ENCODE data around the gene RNPEPL1.

RNPEPL1 gene

DNA sequence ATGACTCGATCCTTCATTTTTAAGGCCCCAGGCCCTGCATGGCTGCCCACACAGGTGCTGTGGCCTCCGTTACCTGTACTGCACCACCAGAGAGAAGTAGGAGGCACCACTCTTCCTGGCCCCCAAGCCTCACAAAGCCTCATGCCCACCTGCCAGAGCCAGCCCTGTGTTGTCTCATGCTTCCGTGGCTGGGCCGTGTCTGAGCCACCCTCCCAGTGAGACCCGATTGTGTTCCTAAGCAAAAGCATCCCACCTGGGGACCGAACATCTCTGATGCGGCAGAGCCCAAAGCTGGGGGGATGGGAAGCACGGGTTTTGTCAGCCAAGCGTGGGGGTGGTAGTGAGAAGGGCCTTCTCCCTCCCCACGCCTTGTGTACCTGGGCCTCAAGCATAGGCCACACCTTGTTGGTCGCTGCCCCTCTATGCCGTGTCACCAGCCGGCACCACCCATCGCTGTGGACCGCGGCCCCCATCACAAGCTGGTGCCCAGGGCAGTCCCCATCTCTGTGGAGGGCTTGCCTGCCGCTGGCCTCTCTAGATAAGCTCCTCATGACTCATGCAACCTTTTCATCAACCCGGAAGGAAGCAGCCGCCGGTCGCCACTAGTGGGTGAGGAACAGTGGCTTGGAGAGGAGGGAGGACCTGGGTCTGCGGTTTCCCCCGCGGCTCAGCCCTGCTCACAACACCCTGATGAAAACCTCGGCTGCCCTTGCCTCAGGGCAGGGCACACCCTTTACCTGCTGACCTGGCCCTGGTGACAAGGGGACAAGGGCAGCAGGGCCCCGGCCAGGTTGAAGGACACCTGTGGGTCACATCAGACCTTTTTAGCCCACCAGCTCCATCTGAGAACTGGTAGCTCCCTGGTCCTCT, 2.7 kb upstream of the RNPEPL1 start:
- peak; percentile 49 for DNase-seq

DNA sequence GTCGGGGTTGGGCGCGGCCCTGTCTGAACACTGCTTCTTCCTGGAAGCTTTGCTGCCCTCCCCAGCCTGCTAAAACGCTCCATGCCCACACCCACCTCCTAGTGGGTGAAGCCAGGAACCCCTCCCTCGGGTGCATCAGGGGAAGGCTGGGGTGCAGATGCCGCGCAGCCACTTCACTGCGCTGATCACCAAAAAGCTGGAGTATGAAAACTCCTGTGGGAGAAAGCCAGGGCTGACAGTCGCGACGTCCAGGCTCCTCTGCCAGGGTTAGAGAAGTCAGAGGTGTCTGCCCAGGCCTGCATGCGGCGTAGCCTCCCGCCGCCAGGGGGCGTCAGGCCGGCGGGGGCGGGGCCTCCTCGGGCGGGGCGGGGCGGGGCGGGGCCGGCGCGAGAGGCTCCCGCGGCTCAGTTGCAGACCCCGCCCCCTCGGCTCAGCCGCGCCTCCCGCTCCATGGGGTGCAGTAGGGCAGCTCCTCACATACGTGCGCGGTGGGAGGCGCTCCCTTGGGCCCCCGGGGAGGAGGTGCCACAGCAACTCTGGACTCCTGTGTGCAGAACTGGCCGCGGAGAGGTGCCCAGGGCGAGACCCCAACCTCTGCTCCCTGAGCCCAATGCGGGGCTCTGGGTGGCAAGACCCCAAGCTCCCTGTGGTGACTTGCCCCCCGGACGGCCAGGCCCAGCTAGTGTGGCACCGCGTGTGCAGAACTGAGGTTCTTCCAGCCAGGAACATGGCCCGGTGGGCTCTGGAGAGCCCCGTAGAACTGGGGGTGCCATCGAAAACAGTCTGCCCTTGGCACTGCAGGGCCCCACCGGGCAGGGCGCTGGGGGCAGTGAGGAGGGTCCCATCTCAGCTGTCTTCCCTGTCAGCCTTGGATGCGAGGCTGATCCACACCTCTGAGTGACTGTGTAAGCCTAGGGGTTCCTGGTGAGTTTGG, 1.8 kb upstream of the RNPEPL1 start:
- peak; percentile 73 for DNase-seq

DNA sequence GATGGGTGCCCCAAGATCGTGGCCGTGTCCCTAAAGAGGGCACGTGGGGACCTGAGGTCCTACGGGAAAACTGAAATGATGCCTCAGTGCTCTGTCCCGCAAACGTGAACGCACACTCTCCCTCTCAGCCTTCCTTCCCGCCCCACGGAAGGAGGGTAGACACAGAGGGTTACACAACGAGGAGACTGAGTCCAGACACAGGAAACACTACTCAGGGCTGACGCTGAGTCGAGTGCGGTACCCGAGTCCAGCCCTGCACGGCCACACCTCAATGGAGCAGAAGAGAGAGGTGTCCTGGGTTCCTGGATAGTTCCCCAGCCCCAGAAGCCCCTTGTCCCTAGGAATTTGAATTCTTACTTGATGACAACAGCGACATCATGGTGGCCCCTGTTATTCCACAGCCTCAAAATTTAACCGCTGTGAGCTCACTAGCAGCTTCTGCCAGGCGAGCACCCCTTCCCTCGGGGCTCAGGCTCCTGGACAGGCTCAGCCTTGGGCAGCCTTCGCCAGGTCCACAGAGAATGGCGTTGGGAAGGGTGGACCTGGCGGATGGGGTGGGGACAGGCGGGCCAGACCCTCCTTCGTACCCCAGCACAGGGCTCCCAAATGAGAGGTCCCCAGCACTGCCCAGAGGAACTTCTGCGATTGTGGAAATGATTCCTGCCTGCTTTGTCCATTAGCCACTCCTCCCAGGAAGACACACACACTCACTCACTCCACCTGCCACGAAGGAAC, 980 bp upstream of the RNPEPL1 start:
- DNase-seq = no peak

DNA sequence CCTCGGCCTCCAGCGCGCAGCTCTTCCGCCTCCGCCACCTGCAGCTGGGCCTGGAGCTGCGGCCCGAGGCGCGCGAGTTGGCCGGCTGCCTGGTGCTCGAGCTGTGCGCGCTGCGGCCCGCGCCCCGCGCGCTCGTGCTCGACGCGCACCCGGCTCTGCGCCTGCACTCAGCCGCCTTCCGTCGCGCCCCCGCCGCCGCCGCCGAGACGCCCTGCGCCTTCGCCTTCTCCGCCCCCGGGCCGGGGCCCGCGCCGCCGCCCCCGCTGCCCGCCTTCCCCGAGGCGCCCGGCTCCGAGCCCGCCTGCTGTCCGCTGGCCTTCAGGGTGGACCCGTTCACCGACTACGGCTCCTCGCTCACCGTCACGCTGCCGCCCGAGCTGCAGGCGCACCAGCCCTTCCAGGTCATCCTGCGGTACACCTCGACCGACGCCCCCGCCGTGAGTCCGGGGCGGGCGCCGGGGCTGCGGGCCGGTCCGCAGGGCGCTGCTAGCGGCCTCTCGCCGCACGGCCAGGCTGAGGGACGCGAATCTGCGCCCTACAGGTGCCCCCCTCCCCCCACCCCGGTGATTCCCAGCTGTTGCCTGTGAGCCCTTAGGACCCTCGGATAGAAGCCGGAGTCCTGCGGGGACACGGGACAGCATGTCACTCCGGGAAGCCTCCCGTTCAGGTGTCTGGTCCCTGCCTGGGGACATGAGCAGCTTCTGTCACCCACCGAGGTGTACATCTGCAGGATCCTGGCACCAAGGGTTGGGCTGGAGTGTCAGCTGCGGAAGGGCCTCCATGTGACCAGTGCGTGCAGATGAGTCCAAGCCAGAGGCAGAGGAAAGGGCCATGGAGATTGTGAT, 616 bp downstream of the RNPEPL1 start:
- no peak for DNase-seq

DNA sequence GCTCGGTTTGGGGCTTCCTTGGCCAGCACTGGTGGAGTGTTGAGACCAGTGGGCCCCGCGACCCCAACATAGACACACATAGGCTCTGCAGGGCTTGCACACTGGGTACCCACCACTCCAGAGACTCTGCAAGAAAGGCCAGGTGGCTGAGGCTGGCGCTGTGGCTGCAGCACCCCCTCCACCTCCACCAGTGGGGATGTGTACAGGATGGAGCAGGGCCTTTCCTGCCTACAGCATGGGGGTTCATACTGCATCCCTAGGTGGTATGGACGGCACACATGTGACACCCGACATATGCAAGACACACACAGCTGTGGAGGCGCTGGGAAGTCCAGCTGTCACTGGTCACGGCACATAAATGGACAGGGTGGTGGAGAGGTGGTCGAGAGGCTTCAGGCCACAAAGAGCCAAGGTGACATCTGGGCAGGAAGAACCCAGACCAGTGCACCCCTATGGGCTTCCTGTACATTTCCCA, 1.3 kb downstream of the RNPEPL1 start:
- DNase-seq = no peak

DNA sequence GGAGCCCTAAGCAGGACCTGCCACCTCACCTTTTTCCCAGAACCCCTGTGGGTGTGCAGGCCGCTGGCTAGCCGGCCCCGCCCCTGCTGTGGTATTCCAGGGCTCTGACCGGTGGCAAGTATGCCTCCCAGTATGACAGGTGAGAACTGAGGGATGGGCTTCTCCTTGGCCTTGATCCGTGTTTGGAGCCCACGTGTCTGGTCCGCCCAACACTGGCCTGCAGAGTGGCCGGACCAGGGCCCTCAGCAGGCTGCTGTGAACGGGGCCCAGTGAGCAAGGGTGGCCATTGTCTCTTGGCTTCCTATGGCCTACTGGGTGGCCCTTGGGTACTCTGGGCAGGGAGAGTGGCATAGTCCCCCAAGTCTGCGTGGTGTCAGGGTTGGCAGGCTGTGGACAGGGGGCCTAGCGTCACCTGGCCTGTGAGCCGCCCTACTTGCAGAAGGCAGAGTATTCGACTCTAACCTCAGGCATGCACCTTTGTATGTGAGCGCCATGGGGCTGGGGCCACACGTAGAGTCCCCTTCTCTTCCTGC, 1.8 kb downstream of the RNPEPL1 start:
- DNase-seq = no peak

DNA sequence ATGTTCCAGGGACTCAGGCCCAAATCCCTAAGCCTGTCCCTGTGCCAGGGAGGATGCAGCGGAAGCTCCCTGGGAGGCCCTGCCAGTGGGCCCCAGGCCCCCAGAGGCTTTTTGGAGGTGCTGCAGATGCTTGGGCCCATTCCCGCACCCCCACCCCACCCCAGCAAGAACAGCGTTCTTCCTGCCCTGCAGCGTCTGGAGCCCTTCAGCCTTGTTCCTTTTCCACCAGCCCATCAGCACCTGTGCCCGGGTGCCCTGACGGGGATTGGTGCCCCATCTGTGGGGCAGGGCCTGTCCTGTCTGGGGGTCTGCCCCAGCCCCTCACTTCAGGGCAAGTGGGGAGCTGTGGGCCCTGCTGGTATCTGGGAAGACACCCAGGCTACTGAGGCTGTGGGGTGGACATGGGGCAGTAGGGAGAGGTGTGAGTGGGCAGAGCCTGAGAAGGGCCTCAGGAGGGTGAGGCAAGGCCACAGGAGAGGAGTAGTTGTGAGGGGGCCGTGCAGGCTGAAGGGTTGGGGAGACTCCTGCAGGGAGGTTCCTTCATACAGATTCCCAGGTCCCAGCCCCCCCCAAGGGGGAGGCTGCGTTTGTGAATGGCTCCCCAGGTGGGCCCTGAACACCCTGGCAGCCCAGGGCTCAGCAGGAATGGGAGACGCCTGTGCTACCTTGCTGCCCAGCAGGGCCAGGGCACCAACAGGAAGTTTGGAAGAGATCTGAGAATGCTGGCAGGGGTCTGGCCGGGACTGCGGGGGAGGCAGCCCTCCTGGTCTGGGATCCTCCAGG, 2.4 kb downstream of the RNPEPL1 start:
- DNase-seq = no peak

DNA sequence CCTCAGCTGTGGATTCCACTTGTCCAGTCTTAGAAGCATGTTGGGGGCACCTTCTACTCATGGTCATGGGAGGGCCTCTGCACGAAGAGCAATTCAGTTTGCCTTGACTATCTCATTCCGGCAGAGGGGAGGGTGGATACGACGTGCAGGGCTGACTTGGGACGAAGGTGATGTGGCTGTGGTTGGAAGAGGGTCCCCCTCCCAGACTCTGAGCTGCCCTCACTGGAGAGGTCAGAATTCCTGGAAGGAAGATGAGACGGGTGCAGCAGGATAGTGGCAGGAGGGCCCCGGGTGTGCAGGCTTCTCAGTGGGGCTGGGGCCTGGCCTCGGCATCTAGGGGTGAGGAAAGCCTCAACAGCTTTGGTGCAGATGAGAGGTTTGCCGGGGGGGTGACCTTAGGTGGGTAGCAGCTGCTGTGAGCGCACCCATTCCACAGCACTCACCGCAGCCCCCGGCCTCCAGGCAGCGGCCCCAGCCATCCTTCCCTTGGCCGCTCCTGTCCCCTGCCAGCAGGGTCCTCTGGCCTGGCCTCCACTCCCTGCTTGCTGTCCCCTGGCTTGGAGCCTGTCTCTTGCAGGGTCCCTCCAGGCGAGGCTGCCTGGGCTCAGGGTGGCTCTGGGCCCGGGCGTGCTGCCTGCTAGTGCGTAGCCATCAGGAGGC, 3.2 kb downstream of the RNPEPL1 start:
- DNase-seq = no peak

DNA sequence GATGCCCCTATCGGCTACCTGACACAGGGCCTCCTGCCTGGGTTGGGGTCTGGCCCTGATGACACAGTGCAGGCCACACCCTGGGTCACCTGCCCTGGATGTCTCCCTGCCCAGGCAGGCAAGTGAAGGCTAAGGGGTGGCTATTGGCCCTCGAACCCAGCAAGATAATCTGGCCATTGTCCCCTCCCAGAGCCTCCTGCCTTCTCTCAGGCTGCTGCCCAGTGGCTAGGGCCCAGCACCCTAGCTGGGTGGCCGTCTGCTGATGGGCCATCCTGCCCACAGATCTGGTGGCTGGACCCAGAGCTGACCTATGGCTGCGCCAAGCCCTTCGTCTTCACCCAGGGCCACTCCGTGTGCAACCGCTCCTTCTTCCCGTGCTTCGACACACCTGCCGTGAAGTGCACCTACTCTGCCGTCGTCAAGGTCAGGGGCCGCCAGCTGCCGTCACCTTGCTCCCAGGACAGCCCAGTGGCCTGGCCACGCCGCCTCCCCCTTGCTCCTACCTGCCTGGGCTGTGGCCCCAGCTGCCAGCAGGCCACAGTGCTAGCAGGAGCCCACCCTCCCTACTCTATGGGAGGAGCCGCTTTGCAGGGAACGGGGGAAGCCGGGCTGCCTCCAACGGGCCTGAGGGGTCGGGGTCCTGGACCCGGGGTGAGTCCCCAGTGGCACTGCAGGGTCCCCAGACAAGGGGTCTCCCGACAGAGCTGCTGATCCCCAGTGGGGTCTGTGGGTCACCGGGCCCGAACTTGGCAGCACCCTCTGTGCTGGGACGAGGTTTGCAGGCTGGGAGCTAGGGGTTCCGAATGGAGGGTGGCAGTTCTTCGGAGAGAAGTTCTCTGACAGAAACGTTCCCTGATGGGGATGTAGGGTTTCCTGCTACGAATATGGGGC, 4.1 kb downstream of the RNPEPL1 start:
- no peak for DNase-seq

DNA sequence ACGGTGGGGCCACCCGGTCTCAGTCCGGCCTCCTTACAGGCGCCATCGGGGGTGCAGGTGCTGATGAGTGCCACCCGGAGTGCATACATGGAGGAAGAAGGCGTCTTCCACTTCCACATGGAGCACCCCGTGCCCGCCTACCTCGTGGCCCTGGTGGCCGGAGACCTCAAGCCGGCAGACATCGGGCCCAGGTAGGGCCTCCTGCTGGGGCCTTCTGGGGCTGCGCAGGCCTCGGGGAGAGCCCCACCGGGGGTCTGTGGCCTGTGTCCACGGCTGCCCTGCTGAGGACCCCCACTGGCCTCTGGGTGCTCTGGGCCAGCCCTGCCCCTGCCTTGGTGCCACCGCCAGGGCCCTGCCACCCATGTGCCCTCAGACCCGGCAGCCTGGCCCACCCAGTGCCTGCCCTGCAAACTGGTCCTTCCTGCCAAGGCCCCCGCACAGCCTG, 4.8 kb downstream of the RNPEPL1 start:
- no peak for DNase-seq

DNA sequence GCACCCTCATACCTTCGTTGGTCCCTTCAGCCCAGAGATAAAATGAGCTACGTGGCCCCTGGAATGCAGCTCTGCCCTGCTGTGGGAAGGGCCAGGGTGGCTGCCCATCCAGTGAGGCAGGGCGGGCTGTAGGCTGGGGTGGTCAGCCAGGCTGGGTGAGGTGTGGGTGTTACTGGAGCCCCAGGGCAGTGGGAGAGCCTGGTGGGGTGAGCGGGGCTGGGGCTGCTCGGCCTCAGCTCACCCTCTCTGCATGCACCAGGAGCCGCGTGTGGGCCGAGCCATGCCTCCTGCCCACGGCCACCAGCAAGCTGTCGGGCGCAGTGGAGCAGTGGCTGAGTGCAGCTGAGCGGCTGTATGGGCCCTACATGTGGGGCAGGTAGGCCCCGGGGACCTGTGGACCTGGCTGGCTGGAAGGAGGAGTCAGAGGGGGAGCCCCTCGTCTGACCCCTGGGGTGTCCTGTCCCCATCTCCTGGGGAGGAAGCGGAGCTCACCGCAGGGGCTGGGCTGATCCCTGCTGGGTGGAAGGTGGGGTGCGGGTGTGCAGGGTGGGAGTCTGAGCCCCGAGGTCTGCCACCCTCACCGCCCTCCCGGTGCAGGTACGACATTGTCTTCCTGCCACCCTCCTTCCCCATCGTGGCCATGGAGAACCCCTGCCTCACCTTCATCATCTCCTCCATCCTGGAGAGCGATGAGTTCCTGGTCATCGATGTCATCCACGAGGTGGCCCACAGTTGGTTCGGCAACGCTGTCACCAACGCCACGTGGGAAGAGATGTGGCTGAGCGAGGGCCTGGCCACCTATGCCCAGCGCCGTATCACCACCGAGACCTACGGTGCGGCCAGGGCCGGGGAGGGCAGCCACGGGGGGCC, 5.5 kb downstream of the RNPEPL1 start:
- DNase-seq = no peak

DNA sequence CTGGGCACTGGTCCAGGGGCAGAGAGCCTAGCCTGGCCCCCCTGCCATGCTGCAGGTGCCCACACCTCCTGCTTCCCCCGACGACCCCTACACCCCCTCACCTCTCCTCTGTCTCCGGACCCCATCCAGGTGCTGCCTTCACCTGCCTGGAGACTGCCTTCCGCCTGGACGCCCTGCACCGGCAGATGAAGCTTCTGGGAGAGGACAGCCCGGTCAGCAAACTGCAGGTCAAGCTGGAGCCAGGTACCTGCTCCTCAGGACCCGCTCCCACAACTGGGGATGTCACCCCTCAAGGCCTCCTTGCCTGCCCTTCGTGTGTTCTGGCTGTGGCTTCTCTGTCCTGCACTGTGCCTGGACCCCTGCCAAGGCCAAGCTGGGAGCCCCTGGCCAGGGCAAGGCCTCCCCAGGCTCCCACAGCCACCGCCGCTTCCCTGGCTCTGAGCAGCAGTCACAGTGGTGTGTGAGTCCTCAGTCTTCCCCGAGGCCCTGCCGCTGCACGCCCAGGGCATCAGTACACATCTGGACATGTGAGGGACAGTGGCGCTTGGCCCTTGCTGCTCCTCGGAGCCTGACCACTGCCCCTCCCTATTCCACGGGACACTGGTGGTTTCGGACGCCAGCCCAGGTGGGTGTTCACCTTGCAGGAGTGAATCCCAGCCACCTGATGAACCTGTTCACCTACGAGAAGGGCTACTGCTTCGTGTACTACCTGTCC, 6.3 kb downstream of the RNPEPL1 start:
- no peak for DNase-seq

DNA sequence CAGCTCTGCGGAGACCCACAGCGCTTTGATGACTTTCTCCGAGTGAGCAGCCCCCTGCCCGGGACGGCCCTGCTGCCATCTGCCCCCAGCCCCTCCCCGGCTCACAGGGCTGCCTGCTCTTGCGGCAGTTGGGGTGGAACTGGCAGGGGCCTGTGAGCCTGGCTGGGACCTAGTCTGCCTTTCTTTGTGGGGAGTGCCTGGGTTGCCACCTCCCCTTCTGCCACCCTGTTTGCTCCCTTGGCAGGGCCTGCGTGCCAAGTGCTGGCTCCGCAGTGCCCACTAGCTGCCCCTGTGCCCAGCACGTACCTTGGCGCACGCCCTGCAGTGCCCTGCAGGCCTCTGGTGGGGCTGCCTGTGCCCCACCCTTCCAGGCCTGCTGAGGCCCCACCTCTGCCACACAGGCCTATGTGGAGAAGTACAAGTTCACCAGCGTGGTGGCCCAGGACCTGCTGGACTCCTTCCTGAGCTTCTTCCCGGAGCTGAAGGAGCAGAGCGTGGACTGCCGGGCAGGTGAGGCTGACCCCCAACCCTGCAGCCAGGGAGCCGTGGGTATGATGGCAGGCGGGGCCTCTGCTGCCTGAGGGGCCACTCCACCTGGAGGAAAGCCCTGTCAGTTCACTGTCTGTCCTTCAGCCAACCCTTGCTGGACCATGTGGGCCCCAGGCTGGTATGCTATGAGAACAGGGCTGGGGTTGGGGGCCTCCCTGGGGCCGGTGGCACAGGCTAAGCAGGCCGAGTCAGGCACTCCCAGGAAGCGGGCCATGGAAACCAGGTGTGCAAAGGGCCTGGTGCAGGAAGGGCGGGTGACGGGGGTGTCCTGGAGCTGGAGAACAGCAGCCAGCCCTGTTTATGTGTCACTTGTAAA, 7.0 kb downstream of the RNPEPL1 start:
- DNase-seq = no peak

DNA sequence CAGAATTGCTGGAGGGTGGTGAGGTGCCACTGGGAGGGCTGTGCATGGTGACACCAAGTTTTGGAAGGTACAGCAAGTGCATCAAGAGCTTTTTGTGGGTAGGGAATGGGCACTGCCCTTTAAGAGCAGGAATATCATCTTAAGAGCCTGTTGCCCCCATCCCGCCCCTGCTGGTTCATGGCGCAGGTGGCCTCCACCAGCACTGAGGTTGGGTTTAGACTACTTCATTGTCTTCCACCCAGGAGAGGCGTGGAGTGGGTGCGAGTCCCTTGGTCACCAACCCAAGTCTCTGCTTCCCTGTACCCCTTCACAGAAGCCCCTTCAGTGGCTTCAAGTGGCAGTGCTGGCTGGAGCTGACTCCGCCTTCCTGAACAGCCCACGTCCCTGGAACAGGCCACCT, 7.8 kb downstream of the RNPEPL1 start:
- DNase-seq = no peak

DNA sequence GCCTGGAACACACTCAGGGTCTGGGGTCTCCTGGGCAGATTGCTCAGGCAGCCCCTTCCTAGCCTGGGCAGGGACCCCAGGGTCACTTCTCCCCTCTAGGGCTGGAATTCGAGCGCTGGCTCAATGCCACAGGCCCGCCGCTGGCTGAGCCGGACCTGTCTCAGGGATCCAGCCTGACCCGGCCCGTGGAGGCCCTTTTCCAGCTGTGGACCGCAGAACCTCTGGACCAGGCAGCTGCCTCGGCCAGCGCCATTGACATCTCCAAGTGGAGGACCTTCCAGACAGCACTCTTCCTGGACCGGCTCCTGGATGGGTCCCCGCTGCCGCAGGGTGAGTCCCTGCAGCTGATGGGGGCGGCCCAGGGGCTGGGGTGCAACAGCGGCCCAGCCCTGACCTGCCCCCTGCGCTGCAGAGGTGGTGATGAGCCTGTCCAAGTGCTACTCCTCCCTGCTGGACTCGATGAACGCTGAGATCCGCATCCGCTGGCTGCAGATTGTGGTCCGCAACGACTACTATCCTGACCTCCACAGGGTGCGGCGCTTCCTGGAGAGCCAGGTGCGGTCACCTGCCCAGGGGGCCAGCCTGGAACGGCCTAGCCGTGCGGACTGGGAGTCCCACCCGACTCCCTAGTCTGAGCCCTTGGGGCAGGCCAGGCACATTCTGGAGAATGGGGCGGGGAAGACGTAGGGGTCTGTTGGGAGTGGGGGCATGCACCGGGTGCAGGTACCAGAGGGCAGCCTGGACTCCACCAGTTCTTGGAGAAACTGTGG, 8.3 kb downstream of the RNPEPL1 start:
- no peak for DNase-seq
